C4-2B (cell line): Measurements from ENCODE around the gene CHCT1.

Source experiments
- ZFX ChIP-seq: fragments of 450-650 bp; IDR thresholded peaks from 2 replicates; pipeline ENCODE4 v1.6.1; 2017
- TF ChIP-seq, protein P1 (sequence below): fragments of 450-650 bp; conservative IDR thresholded peaks from 2 replicates; pipeline ENCODE4 v1.5.1; 2017; ENCODE audit warnings: mild to moderate bottlenecking

DNA sequence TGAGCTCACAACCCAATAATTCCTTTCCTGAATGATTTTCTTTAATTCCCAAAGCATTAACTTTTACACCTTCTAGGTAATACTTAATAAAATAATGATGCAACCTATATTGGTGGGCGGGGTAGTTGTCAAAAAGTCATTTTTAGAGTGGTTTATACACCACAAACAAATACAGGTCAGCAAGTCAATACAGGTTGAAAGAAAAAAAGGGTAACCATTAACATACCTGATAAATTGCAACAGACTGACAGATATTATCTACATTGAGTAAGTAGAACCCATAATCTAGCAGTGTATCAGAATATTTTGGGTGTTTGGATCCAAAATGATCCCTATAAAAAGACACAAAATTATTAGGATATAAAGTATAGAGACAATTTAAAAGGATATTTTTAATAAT lies 39.3 kb downstream of the CHCT1 start:
- TF ChIP-seq, protein P1, sequence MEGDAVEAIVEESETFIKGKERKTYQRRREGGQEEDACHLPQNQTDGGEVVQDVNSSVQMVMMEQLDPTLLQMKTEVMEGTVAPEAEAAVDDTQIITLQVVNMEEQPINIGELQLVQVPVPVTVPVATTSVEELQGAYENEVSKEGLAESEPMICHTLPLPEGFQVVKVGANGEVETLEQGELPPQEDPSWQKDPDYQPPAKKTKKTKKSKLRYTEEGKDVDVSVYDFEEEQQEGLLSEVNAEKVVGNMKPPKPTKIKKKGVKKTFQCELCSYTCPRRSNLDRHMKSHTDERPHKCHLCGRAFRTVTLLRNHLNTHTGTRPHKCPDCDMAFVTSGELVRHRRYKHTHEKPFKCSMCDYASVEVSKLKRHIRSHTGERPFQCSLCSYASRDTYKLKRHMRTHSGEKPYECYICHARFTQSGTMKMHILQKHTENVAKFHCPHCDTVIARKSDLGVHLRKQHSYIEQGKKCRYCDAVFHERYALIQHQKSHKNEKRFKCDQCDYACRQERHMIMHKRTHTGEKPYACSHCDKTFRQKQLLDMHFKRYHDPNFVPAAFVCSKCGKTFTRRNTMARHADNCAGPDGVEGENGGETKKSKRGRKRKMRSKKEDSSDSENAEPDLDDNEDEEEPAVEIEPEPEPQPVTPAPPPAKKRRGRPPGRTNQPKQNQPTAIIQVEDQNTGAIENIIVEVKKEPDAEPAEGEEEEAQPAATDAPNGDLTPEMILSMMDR: no peak
- no peak for TF ChIP-seq ZFX
